GM19397 (cell line): ENCODE measurements around the gene TMEM94.
"Not testable (repeated sequence)": the region's sequence is repeated elsewhere in the genome, so short reads cannot be mapped to it uniquely, and the experiment has no call there.

Experiments used
- ATAC-seq: cut with Tn5 transposase; IDR thresholded peaks from one replicate; pipeline ENCODE4 v1.9.1; 2021; ENCODE audit warnings: mild to moderate bottlenecking, moderate library complexity; ENCODE audit not compliant: unreplicated experiment

The TMEM94 gene

GRCh38 chr17:75445296-75445695, 11.1 kb upstream of the TMEM94 start:
- ATAC-seq: no peak

DNA sequence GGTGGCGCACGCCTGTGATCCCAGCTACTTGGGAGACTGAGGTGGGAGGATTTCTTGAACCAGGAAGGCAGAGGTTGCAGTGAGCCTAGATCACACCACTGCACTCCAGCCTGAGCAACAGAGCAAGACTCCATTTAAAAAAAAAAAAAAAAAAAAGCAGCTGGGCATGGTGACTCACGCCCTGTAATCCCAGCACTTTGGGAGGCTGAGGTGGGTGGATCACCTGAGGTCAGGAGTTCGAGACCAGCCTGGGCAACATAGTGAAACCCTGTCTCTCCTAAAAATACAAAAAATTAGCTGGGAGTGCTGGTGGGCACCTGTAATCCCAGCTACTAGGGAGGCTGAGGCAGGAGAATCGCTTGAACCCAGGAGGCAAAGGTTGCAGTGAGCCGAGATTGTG, 10.5 kb upstream of the TMEM94 start:
- not testable (repeated sequence) for ATAC-seq

- no peak for ATAC-seq
Observed at GRCh38 chr17:75447951-75448856, 8.2 kb upstream of the TMEM94 start.

DNA sequence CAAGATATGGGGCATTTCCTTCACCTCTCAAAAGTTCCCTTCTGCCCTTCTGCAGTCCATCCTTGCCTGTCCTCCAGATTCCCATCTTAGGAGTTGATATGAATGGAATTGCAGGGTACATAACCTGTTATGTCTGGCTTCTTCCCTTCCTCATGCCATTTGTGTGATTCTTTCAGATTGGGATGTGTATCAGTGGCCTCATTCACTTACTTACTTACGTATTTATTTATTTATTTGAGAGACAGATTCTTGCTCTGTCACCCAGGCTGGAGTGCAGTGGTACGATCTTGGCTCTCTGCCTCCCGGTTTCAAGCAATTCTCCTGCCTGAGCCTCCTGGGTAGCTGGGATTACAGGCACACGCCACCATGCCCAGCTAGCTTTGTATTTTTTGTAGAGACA, 6.2 kb upstream of the TMEM94 start:
- ATAC-seq: no peak

- ATAC-seq: no peak
Observed at GRCh38 chr17:75454193-75454592, 2.2 kb upstream of the TMEM94 start.

DNA sequence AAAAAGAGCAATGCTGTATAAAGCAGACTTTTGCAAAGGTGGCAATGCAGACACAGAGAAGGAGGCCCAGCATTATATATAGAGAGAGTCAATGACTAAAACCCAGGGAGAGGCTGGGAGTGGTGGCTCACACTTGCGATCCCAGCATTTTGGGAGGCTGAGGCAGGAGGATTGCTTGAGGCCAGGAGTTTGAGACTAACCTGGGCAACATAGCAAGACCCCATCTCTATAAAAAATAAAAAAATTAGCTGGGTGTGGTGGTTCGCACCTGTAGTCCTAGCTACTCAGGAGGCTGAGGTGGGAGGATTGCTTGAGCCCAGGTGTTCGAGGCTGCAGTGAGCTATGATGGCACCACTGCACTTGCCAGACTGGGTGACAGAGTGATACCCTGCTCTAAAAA, 1.8 kb upstream of the TMEM94 start:
- not testable (repeated sequence) for ATAC-seq

DNA sequence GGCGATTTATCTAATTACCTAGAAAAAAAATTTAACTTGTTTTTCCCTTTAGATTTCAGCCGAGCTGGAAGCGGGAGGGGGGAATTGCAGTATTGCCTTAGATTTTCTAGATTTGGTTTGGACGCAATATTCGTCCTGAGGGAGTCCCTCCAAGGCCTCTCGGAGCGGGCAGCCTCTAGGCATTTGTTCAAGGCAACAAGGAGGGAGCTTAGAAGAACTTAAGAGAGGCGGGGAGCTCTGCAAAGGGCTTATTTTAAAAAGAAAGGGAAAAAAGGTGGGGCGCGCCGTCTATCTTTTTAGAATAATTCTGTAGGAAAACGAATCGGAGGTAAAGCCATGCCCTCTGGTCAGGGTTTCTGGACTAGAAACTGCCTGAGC, 407 bp upstream of the TMEM94 start:
- peak; percentile 18 for ATAC-seq

DNA sequence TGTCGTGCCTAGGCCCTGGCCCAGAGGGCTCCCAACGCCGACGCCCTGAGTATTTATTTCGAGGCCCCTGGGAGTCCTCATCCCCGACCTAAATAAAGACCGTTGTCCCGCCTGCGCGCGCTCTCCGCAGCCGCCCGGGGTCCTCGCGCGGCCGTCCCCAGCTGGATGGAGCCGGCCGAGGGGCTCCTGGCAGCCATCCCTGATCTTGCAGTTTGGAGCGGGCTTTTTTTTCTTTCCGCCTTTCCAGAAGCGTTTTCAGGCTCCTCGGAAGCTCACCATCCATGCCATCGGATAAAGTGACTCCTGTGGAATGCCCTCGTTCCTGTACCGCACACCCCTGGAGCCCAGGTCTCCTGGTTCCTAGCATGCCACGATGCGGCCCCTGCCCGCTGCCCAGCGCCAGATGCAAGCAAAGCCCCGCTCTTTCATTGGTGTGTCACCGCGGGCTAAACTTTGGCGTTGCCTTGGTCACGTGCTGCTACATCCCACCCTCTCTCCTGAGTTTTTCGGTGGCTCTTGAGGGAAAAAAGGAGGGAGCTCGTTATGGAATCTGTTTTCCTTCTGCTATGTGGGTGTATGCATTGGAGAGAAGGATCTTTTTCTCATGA, 716 bp downstream of the TMEM94 start:
- ATAC-seq: no peak

- ATAC-seq: no peak
Observed at GRCh38 chr17:75459246-75459589, 2.8 kb downstream of the TMEM94 start.

GRCh38 chr17:75459590-75460267, 3.3 kb downstream of the TMEM94 start:
- no peak for ATAC-seq

- ATAC-seq: no peak
Observed at GRCh38 chr17:75460295-75460694, 3.9 kb downstream of the TMEM94 start.

DNA sequence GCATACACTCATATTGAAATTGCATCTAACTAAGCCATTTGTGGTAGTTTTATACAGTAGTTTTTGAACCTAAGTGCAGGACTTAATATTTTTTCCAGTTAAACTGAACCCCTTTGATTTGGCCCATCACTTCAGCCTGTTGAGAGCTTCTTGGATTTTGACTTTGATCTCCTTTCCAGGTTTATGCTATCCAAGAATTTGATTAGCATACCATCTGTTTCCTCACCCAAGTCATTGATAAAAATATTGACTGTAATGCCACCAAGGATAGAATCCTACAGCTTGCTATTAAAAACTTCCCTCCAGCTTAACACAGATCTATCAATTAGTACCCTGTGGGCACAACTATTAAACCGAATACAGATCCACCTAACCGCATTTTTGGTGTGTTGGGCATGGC, 7.2 kb downstream of the TMEM94 start:
- ATAC-seq: no peak

GRCh38 chr17:75465039-75465438, 8.6 kb downstream of the TMEM94 start:
- no peak for ATAC-seq

DNA sequence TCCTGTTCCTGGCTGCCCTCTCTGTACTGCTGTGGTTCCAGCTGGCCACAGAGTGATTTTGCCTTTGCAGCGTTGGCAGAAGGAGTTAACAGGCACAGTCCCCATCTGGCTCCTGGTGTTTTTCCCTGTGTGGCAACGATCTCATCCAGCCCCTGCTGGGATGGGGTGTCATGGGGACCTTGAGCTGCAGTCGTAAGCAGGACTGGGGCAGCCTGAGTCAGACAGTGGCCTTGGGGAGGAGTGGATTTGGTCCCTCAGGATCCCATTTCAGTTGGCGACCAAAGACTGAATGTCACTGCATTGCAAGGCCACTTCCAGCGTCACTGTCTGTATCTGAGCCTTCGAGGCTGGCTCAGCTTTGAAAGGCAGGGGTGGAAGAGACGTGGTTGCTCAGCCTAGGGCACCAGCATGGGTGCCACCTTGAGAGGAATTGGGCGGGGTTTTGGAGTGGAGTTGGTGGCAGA, 11.9 kb downstream of the TMEM94 start:
- ATAC-seq: no peak

GRCh38 chr17:75468779-75469373, 12.4 kb downstream of the TMEM94 start:
- ATAC-seq: no peak

GRCh38 chr17:75471207-75471606, 14.8 kb downstream of the TMEM94 start:
- no peak for ATAC-seq

- no peak for ATAC-seq
Observed at GRCh38 chr17:75472119-75472518, 15.7 kb downstream of the TMEM94 start.

GRCh38 chr17:75473246-75473645, 16.8 kb downstream of the TMEM94 start:
- no peak for ATAC-seq

DNA sequence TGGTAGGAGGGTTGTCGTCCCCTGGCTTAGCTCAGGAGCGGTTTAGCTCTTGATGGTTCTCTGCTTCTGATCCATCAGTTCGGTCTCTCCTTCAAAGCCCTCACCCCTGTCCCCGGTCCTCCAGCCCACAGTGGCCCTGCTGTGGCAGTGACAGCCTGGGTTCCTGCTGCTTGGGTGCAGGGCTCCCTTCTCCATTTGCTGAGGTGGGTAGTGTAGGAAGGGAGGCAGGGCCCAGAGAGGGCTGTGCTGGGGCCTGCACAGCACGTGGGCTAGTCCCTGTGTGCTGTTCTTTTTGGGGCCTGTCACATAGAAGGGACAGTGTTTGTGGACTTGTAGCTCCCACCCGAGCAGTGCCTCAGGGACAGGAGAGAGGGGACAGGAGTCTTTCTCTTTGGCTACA, 18.3 kb downstream of the TMEM94 start:
- ATAC-seq: no peak

- ATAC-seq: no peak
Observed at GRCh38 chr17:75475144-75475835, 18.9 kb downstream of the TMEM94 start.

- ATAC-seq: no peak
Observed at GRCh38 chr17:75475851-75476250, 19.4 kb downstream of the TMEM94 start.
